Stimulated activated CD8-positive, alpha-beta memory T cell treated with anti-CD3 and anti-CD28 coated beads, Interleukin-7, amount 100 ng/mL, for 1 hour (primary cell): ENCODE results near the gene ZIC2.

Experiments used
- DNase-seq, 2 donors: peaks; one replicate each; pipeline ENCODE4 v3.0.0-alpha.2; 2020; ENCODE audit warnings: low read depth in 2 of 2

The ZIC2 gene

DNA sequence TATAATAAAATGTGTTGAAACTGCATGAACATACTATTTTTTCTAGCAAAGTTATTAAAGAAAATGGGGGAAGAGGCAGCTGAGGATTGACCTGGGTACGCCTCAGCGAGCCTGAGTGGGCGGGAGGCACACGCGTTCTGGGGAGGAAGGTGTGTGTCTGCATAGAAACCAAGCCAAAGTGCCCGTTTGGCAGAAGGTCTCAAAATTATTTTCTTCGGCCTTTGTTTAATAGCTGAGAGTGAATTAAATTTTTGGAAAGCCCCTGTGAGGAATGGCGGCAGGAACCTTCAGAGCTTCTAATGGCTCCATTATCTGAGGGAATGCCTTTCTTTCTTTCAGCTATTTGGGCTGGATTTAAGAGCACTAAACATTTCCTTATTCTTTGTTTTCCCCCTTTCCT is 5.2 kb downstream of the ZIC2 start:
- no peak for DNase-seq

DNA sequence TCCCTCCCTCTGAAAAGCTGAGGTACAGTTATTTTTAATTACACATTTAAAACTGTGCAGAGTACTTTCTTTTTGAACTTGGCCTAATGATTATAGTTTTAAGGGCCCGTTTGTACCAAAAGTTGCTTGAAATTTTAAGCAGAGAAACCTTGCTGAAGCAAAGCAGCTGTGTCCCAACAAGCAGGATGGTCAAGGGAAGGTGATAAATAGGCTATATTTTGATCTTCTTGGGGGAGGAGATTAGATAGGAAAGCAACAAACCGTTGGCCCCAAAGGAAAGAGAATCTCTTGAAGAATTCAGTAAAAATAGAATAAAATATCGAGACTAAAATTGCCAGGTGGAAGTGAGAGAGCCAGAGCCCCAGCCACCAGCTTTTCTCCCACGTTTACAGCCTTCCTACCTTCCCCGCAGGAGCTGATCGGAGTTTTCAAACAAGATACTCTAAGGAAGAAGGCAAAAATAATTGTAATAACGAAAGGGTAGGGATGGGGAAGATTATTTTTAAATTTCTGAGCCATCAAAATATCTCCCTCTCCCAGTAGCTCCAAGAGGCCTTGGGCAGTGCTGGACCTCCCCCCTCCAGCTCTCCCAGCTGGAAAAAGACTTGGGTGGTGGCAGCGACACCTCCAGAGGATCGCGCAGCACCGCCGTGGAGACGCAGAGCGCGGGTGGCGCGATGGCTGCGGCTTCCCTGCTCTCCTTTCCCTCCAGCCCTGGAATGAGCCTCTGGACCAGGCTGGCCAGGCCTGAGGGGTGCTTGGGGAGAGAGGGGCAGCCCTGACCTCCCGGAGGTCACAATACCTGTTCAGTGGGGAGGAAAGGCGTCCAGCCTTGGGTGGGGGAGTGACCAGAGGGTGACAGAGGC is 5.8 kb downstream of the ZIC2 start:
- DNase-seq = no peak

DNA sequence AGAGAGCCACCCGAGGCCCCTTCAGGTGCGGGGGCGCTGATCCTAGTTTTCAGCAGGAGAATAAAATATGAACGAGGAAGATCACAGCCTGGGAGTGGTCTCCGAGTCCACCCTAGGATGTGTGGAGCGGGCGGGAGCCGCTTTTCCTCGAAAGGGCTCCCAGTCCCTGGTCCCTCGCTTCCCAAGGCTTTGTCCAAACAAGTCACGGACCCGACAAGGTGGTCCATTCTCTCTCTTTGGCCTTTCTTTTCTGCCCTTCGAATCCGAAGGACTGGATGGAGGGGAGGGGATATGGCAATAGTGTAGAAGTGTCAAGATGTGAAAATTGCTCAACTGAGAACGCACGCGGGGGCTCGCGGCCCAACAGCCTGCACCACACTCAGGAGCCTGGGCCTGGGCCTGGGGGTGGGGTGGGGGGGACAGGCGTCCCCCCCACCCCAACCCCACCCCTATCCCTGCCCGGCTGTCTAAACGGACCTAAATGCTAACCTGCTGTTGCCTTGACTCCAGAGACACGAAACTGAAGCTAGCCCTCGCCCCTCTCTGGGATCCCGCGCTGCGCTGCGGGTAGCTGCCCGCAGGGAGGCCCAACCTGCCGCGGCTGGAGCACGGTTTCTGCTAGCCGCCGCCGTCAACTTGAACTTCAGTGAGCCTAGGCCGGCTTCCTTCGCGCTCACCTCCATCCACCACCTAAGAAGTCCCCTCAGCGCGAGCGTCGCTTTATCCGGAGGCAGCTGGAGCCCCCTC is 7.1 kb downstream of the ZIC2 start:
- no peak for DNase-seq

DNA sequence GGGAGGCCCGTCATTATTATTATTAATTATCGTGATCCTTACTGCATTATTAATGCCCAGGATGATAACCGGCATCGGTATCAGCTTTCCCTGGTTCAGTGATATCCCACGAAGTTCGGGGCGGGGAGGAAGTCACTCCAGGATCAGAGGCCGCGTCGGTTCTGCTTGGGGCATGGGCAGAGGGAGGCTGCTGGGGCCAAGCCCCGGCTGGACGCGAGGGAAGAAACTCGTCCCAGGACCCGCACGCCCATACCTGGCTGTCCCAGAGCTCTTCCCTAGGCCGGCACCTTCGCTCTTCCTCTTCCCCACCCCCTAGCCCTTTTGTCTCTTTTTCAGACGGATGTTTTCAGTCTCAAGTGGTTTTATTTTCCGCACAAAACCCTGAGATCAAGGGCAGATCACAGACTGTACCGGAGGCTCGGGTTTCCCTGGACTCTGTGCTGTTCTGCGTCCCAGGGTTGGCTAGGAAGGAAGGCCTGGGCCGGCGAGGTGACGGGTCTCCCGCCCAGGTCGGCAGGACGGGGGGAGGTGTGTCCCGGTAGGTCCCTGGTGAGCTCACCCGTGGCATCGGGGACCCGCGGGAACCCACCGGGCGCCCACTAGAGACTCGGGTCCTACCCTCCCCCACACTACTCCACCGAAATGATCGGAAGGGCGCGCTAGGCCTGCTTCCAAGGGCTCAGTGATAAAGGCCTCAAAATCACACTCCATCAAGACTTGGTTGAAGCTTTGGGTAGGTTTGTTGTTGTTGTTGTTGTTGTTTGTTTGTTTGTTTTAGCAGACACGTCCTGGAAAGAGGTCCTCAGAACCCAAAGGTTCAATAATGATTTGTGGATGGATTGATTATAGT is 7.9 kb downstream of the ZIC2 start:
- DNase-seq = no peak

DNA sequence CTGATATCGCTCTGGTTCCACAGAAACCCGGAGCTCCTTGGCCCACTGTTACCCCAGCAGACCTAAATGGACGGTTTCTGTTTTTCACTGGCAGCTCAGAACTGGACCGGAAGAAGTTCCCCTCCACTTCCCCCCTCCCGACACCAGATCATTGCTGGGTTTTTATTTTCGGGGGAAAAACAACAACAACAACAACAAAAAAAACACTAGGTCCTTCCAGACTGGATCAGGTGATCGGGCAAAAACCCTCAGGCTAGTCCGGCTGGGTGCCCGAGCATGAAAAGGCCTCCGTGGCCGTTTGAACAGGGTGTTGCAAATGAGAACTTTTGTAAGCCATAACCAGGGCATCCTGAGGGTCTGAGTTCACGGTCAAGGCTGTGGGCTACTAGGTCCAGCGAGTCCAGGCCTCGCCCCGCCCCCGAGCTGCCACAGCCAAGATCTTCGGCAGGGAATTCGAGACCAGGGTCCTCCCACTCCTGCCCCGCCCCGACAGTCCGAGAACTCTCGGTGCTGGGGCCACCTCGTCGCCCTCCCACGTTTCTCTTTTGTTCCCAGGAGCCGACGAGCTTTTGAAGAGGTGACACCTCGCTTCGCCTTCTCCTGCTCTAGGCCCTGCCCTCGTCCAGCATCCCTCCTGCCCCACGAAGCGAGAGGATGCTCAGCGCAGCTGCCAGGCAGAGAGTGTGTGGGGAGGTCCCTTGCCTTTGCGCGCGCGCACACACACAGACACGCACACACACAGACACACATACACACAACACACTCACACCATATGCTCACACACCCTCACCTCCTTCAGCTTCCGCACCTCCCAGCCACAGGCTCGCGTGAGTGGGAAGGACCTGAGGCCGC is 8.8 kb downstream of the ZIC2 start:
- no peak for DNase-seq

DNA sequence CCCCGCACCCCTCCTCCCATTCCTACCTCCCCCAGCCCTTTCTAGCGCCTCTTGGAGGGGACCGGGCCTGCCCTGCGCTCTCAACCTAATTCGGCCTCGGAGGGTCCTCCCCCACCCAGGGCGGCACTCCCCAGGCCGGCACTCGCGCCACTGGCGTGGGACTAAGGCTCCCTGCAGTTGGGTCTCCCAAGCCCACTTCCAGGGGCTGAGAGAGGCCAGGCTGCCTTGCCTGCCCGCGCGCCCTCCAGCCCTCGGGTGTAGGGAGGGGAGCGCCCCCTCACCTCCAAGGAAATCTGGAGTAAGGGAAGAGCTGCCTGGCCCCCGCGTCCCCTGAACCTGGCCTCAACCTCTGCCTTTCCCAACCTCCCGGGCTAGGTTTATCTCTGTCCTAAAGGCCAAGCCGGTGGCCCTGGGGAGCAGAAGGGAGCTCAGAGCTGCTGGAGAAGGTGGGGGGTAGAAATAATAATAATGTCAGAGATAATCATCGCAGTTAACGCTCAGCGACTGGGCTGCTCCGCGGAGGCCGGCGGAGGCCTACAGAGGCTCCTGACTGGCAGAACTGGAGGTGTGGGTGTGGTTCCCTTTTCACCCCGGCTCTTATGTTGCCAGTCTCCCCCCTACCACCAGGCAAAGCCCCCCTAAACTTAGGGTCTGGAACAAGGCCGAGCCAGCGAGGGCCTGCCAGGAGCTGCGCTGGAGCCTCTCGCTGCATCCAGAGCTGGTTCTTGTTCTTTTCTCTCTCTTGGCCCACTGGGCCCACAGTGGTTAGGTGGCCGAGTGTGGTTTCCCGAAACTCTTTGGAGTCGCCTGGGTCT is 9.6 kb downstream of the ZIC2 start:
- DNase-seq = no peak

DNA sequence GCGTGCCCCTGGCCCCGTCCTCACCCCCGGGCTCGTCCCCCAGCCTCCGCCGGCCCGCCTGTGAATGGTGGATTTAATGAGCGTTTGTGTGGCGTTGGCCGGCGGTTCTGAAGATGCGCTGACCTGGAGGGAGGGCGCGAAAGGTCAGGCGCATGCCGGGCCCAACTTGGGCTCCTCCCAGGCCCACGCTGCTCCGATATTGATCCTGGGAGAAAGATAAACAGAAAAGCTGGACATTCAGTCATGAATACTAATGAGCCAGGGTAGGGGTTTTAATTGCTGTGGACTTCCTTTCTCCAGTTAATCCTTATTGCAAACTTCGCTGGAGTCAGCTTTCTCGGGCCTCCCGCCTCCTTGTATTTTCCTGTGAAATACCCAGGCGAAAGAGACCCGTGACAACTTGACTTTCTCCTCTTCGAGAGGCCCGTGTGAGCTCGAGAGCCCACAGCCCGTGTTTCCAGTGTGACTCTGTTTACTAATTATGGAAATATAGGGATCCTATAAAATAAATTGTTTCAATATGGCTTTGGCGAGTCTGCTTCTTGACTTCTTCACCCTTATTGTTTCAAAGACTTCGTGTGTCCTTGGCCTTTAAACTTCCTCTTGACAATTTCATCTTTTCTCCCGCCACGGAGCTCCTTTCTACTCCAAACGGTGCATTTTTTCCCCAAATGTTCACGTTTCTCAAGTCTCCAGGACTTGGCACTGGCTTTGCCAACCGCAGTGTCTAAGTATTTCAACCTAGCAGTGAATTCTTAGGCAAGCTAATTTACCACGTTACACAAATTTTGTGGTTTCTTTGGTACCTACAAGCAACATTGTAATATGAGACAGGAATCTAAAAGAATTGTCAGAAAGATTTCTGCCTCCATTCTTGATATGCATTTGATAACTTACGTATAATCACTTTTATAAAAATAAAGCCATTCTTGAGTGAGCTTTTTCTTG is 10.5 kb downstream of the ZIC2 start:
- DNase-seq = no peak

DNA sequence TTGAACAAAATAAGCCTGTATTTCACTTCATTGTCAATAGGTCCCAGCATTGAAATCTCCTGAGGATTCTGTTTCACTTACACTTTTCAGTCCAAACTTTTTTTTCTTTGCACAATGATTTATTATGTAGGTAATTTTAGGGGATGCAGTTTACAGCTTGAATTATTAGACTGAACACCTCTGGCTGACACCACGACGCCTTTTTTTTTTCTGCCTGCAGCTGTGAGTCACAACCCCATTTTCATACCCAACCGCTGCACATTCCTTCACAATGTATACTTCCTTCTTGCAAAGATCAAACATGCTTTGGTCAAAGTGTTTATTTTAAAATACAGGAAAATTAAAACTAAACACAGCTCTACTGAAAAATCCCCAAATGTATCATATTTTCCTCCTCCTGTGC is 11.4 kb downstream of the ZIC2 start:
- DNase-seq = no peak

DNA sequence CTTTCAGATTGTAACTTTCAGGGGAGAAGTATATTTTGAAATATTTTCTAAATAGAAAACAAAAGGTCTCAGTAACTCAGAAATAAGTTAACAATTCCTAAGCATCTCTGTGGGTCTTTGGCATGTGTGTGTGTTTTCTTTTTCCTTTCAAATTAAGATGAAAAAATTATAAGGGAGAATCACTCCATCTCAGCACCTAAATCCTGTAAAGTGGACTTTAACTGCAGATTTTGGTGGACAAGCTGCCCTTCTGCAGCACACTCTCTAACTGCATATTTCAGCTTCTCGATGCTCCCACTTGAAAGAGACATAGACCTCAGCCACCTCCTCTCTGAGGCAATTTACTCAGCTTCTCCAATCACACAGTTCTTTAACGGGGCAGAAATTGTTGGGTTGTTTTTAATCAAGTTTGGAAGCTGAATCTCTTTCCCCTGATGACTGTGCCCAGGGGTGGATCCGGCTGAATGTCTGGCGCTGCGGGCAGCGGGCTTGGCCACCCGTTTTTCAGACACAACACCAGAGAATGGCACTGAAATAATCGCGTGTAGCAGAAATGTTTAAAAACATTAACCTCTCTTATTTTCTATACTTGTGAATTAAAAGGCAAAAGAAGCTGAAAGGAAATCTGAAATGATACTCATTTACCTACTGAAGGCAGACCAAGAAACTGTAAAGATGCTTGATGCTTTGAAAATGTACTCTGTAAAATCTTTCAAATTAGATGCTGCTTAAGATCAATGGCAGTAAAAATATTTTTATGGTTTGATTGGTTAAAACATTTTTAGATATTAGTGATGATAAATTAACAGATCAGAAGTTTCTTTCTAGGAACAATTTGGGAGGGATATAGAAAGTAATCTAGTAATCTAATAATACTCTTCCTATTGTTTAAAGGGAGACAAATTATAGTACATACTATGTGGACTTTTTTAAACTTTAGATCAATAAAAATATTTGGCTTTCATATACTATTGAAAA is 12.4 kb downstream of the ZIC2 start:
- no peak for DNase-seq

DNA sequence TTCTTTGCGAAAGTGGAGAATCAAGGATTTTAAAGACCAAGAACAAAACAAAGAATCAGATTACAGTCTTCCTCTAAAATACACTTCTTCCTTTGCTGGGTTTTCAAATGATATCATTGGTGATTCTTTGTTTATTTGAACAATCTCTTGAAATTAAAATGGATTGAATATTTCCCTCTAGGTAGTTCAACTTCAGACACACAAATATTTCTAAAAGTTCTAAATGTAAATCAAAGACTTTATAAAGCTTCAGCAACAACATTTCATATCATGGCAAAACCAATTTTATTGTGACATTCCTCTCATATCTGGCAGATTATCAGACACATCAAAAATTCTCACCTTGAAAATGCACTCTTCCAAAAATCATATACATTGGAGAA is 13.0 kb downstream of the ZIC2 start:
- DNase-seq = no peak

DNA sequence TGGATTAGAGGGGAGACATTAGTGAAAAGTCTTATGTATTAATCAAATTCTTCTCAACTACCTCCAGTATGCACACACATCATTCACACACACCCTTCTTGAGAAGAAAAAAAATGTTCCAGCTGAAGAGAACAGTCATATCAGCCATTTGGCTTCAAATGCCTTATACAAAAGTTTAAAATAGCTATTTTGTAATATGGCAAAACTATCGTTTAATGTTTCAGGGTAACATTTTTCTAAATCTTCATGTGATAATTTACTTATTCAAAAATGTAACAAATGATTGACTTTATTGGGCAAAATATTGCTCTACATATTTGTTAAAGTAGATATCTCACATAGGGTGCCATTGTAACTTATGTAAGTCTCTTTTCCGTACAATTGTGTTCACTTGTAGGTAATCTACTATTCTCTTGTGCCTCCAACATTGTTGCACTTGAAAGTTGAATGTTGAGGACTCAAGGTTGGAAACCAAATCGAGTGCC is 13.6 kb downstream of the ZIC2 start:
- DNase-seq = no peak

DNA sequence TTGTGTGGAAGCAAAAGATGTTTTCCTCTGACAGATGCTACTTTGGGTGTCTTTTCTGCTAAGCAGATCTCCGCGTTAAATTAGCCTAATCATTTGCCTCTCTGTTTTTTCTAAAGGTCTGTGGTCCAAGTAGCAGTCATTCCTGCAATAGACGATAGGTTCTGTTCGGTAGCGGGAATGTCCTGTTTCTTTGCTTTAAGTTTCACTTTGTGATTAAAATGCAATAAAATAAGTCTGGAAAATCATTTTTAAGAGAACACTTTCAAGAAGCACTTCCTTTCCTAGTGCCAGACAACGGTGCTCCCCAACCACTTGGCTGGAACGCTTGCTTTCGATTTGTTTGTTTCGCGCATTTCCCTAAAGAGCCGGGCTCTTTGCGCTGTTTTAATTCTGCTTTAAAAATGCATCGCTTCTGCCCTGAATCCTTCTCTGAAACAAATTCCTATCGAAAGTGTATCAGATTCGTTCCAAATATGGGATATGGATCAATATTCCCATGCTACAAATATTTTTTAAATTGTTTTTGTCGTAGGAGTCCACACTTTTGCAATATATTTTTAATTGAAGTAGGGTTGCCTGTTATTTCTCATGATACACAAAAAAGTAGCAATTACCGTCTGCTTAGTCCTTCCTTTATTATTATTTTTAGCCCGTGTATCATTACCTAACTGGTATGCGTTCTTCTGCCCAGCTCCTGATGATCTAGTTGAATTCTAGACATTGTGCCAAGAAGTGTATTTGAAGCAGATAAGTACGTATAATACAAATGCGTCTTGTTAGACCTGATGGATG is 14.2 kb downstream of the ZIC2 start:
- DNase-seq = no peak

DNA sequence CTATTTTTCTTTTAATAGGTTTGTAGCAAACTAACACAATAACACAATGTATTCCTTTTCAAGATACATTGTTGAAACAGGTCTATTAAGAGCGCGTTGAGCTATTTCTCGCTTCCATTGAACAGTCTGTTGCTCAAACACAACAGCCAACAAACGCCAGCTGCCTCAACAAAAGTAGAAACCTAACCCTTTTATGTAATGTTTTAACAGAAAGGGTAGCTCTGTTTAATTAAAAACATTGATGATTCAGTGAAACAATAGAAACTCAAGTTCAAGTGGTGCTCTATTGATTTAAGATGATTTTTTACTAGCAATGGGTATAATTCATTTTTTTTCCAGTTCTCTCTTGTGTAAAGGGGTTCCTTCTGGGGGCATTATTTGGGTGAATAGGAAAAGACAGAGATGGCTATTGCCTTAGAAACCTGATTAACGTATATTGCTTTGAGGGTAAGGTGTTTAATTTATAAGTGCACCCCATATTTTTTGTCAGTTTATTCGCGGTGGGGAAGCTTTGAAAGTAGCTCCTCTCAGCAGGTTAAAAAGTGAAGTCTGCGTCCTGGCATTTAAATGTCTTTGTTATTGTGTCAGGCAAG is 14.9 kb downstream of the ZIC2 start:
- no peak for DNase-seq

DNA sequence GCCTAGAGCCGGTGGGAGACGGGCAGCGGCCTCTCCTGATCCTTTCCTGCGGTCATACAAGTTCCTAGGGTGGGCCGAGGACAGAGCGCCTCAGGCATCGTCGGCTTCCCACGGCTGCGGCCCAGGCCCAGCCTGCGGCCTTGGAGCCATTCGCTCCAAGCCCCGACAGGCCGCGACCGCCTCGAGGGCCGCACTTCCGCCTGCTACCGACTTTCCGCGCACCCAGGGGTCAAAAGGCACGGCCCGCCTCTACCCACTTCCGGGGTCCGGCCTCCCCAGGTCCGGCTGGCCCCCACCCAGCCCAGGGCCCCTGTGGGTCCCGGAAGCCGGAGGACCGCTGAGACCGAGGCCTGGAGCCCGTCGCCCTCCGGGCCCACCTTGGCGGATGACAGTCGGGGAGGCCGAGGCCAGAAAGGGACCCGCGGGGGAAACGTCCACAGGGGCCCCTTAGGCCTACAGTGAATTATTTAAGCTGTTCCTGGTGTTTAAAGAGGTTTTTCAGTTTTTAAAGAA is 16.2 kb downstream of the ZIC2 start:
- no peak for DNase-seq

DNA sequence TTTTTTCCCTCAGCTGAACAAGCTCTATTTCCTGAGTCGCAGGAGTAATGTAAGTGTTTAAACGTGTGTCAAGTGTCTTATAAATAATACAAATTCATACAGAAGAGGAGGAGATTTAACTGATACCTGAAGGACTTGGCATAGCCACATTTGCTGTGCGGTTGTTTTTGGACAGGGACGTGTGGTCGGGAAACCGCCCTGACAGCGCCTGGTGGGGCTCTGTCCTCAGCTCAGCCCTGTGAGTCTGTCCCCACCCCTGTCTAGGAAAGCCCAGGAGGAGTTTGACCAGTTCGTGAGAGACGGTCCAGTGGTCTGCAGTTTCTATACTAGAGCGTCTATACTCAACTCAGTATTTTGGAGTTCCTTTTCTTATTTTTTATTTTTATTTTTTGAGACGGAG is 16.7 kb downstream of the ZIC2 start:
- DNase-seq = no peak

DNA sequence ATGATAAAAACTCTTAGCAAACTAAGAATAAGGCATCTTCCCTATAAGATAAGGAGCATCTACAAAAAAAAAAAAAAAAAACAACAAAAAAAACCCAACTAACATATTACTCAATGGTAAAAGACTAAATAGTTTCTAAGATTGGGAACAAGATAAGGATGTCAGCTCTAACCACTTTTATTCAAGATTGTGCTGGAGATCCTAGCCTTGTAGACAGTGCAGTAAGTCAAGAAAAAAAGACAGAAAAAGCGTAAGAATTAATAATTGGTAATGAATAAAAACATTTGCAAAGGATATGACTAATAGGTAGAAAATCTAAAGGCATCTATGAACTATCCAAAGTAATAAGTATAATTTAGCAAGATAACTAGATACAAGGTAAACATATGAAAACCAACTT is 33.0 kb downstream of the ZIC2 start:
- DNase-seq = no peak
